ENCODE results near the gene SDK1. TPM values are rescaled to one million over a fixed set of nuclear protein-coding genes. Genes with fewer than 3 reads are reported as not detected.

Gene SDK1
- total RNA-seq, 4 donors from 2014 or later: 1.2 to 1.8 (median 1.5) TPM

GRCh38 chr7:4237296-4238235 lies 936.5 kb downstream of the SDK1 start:
- no peaks in the 10 kb centered on the region for H3K4me1 ChIP-seq
- no peaks in the 10 kb centered on the region for H3K27me3 ChIP-seq
- no peak overlapping the region for H3K4me3 ChIP-seq
- TF ChIP-seq POLR2A (IDR thresholded peaks at IDR 0.05): no peak
- TF ChIP-seq, protein P1, sequence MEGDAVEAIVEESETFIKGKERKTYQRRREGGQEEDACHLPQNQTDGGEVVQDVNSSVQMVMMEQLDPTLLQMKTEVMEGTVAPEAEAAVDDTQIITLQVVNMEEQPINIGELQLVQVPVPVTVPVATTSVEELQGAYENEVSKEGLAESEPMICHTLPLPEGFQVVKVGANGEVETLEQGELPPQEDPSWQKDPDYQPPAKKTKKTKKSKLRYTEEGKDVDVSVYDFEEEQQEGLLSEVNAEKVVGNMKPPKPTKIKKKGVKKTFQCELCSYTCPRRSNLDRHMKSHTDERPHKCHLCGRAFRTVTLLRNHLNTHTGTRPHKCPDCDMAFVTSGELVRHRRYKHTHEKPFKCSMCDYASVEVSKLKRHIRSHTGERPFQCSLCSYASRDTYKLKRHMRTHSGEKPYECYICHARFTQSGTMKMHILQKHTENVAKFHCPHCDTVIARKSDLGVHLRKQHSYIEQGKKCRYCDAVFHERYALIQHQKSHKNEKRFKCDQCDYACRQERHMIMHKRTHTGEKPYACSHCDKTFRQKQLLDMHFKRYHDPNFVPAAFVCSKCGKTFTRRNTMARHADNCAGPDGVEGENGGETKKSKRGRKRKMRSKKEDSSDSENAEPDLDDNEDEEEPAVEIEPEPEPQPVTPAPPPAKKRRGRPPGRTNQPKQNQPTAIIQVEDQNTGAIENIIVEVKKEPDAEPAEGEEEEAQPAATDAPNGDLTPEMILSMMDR (IDR thresholded peaks at IDR 0.05 in 4 of 5, conservative IDR thresholded peaks at IDR 0.05 in 1 of 5): no peak
- ATAC-seq (no peak), DNase-seq (no peak)
- intact Hi-C loops (cut with DNase I; ENCODE audit: low total_unique reads) (no loop called here), in situ Hi-C loops (cut with MboI; ENCODE audit: low sequenced_read_pairs in 4 of 4) (no loop called here)
- no peaks in the 10 kb centered on the region for H3K36me3 ChIP-seq
- H3K27ac ChIP-seq: no peak overlapping the region
- no peaks in the 10 kb centered on the region for H3K9me3 ChIP-seq

GRCh38 chr7:4238861-4239260 lies 937.8 kb downstream of the SDK1 start:
- Histone ChIP-seq H3K4me3 (no peak overlapping the region), H3K27ac (no peak overlapping the region), H3K27me3 (no peaks in the 10 kb centered on the region), H3K9me3 (no peaks in the 10 kb centered on the region), H3K4me1 (no peaks in the 10 kb centered on the region), H3K36me3 (no peaks in the 10 kb centered on the region)
- DNase-seq (no peak), ATAC-seq (no peak)
- in situ Hi-C loops (cut with MboI; ENCODE audit: low sequenced_read_pairs in 4 of 4): no loop called here
- intact Hi-C loops (cut with DNase I; ENCODE audit: low total_unique reads): no loop called here
- TF ChIP-seq, protein P1 (IDR thresholded peaks at IDR 0.05 in 4 of 5, conservative IDR thresholded peaks at IDR 0.05 in 1 of 5): no peak
- TF ChIP-seq POLR2A (IDR thresholded peaks at IDR 0.05): no peak

DNA sequence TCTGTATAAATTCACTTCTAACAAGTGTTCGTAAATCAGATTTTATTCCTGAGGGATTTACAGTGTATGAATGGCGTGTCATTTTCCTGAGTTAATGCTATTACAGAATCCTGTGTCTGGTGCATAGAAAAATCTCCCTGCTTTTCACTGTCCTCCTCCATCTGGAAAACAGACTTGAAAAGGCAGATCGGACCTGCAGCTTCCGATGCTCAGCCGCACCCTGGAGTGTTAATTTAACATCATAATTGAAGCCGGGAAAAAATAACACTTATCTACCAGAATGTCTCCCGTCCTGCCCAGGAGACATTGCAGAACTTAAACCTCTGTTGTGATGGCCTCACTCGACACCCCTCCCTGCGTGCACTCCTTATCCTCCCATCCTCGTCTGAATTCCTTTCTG lies 939.0 kb downstream of the SDK1 start:
- Histone ChIP-seq H3K27me3 (no peaks in the 10 kb centered on the region), H3K27ac (no peak overlapping the region), H3K4me1 (no peaks in the 10 kb centered on the region), H3K9me3 (no peaks in the 10 kb centered on the region), H3K4me3 (no peak overlapping the region), H3K36me3 (no peaks in the 10 kb centered on the region)
- intact Hi-C loops (cut with DNase I; ENCODE audit: low total_unique reads): no loop called here
- ATAC-seq (no peak), DNase-seq (no peak)
- in situ Hi-C loops (cut with MboI; ENCODE audit: low sequenced_read_pairs in 4 of 4): no loop called here
- TF ChIP-seq, protein P1 (IDR thresholded peaks at IDR 0.05 in 4 of 5, conservative IDR thresholded peaks at IDR 0.05 in 1 of 5): no peak
- TF ChIP-seq POLR2A (IDR thresholded peaks at IDR 0.05): no peak

GRCh38 chr7:4240520-4241303 lies 939.7 kb downstream of the SDK1 start:
- no peak for TF ChIP-seq POLR2A (IDR thresholded peaks at IDR 0.05)
- no peak for DNase-seq

DNA sequence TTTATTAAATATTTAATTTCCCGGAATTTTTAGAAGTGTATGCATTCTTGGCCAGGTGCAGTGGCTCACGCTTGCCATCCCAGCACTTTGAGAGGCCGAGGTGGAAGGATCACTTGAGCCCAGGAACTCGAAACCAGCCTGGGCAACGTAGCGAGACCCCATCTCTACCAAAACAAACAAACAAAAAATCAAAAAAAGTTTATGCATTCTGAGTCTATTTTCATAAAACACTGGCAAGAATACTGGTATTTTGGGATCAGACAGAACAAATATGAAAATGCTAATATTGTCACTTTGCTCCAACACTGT lies 940.2 kb downstream of the SDK1 start:
- no peak for TF ChIP-seq POLR2A (IDR thresholded peaks at IDR 0.05)
- TF ChIP-seq, protein P1 (IDR thresholded peaks at IDR 0.05 in 4 of 5, conservative IDR thresholded peaks at IDR 0.05 in 1 of 5): no peak
- no peak for DNase-seq
- no peak for ATAC-seq
- Histone ChIP-seq H3K27ac (no peak overlapping the region), H3K36me3 (no peaks in the 10 kb centered on the region), H3K9me3 (no peaks in the 10 kb centered on the region), H3K27me3 (no peaks in the 10 kb centered on the region), H3K4me1 (no peaks in the 10 kb centered on the region), H3K4me3 (no peak overlapping the region)
- in situ Hi-C loops (cut with MboI; ENCODE audit: low sequenced_read_pairs in 4 of 4): no loop called here
- intact Hi-C loops (cut with DNase I; ENCODE audit: low total_unique reads): no loop called here

More at GRCh38 chr7:4240520-4241303, 939.7 kb downstream of the SDK1 start:
- Histone ChIP-seq H3K9me3 (no peaks in the 10 kb centered on the region), H3K36me3 (no peaks in the 10 kb centered on the region), H3K4me1 (no peaks in the 10 kb centered on the region), H3K27ac (no peak overlapping the region), H3K27me3 (no peaks in the 10 kb centered on the region), H3K4me3 (no peak overlapping the region)
- in situ Hi-C loops (cut with MboI; ENCODE audit: low sequenced_read_pairs in 4 of 4): no loop called here
- intact Hi-C loops (cut with DNase I; ENCODE audit: low total_unique reads): no loop called here
- ATAC-seq: no peak
